ENCODE data around the gene INSIG2. TPM values are rescaled to one million over a fixed set of nuclear protein-coding genes. Genes with fewer than 3 reads are reported as not detected.
"Not testable (repeated sequence)": the region's sequence is repeated elsewhere in the genome, so short reads cannot be mapped to it uniquely, and the experiment has no call there.

The INSIG2 gene
- total RNA-seq, 2 donors from 2014 or later: 25.0 to 25.3 TPM

DNA sequence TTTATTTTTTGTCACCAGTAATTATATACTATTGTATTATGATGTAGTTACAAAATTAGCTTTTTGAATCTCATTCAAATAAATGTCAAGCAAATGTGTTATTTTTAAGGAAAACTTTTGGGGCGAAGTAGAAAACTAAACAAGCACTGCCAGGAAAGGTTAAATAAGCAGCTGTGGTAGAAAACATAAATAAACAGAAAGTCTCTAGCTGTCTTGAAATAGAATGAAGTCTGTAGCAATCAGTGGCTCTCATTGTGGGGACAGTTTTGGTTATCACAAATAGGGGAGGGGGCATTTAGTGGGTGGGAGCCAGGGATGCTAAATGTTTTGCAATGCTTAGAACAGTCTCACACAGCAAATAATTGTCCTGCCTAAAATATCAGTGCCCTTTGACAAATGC is 3.4 kb downstream of the INSIG2 start:
- H3K4me3 ChIP-seq: no peak overlapping the region
- no peak overlapping the region for H3K27ac ChIP-seq
- H3K27me3 ChIP-seq (replicated peaks; ENCODE audit: insufficient read depth): no peaks in the 10 kb centered on the region
- TF ChIP-seq, protein P1, sequence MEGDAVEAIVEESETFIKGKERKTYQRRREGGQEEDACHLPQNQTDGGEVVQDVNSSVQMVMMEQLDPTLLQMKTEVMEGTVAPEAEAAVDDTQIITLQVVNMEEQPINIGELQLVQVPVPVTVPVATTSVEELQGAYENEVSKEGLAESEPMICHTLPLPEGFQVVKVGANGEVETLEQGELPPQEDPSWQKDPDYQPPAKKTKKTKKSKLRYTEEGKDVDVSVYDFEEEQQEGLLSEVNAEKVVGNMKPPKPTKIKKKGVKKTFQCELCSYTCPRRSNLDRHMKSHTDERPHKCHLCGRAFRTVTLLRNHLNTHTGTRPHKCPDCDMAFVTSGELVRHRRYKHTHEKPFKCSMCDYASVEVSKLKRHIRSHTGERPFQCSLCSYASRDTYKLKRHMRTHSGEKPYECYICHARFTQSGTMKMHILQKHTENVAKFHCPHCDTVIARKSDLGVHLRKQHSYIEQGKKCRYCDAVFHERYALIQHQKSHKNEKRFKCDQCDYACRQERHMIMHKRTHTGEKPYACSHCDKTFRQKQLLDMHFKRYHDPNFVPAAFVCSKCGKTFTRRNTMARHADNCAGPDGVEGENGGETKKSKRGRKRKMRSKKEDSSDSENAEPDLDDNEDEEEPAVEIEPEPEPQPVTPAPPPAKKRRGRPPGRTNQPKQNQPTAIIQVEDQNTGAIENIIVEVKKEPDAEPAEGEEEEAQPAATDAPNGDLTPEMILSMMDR (IDR thresholded peaks at IDR 0.05): no peak
- H3K9me3 ChIP-seq: no peaks in the 10 kb centered on the region
- ATAC-seq (ENCODE audit: insufficient number of reproducible peaks, low FRiP score, low read depth): no peak
- H3K4me1 ChIP-seq (ENCODE audit: control insufficient read depth in 1 of 2, low read depth in 2 of 2): peaks cover 7 to 47% of the 10 kb centered on the region in 2 donors
- H3K36me3 ChIP-seq: no peaks in the 10 kb centered on the region
- no peak for DNase-seq (ENCODE audit: low spot score)

DNA sequence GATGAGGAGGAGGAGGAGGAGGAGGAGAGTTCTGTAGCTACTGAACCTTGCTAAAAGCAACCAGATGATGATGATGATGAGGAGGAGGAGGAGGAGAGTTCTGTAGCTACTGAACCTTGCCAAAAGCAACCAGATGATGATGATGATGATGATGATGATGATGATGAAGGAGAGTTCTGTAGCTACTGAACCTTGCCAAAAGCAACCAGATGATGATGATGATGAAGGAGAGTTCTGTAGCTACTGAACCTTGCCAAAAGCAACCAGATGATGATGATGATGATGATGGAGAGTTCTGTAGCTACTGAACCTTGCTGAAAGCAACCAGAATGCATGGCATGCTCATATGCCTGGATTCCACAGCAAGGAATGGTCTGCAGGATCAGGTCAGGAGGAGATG is 5.8 kb downstream of the INSIG2 start:
- not testable (repeated sequence) for ATAC-seq (ENCODE audit: insufficient number of reproducible peaks, low FRiP score, low read depth)

DNA sequence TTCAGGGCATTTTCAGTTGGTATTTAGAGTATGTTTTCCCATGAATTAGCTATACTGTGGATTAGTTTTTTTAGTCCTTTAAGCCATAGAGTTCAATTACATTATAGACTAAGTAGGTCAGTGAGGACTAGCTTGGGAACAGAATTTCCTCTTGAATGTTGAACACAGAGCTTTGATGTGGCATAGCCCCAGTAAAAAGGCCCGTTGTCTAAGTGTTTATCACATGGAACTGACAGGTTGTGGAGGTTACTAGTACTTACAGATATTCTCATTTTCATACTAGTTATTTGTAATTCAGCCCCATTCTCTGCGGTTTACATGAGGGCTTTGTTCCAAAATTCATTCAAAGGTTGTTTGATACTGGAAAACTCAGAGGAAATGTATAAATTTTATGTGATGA is 6.2 kb downstream of the INSIG2 start:
- TF ChIP-seq, protein P1 (IDR thresholded peaks at IDR 0.05): no peak
- no peaks in the 10 kb centered on the region for H3K27me3 ChIP-seq (replicated peaks; ENCODE audit: insufficient read depth)
- H3K36me3 ChIP-seq: no peaks in the 10 kb centered on the region
- no peaks in the 10 kb centered on the region for H3K9me3 ChIP-seq
- no peak overlapping the region for H3K4me3 ChIP-seq
- H3K4me1 ChIP-seq (ENCODE audit: control insufficient read depth in 1 of 2, low read depth in 2 of 2): peaks cover 7 to 38% of the 10 kb centered on the region in 2 donors
- DNase-seq (ENCODE audit: low spot score): no peak
- ATAC-seq (ENCODE audit: insufficient number of reproducible peaks, low FRiP score, low read depth): no peak
- no peak overlapping the region for H3K27ac ChIP-seq

More for the DNA sequence above, 5.8 kb downstream of the INSIG2 start:
- not testable (repeated sequence) for H3K36me3 ChIP-seq; DNase-seq (ENCODE audit: low spot score); H3K27me3 ChIP-seq (replicated peaks; ENCODE audit: insufficient read depth); H3K9me3 ChIP-seq; H3K4me3 ChIP-seq; H3K27ac ChIP-seq
- peaks cover 7 to 42% of the 10 kb centered on the region in 2 donors for H3K4me1 ChIP-seq (ENCODE audit: control insufficient read depth in 1 of 2, low read depth in 2 of 2)

DNA sequence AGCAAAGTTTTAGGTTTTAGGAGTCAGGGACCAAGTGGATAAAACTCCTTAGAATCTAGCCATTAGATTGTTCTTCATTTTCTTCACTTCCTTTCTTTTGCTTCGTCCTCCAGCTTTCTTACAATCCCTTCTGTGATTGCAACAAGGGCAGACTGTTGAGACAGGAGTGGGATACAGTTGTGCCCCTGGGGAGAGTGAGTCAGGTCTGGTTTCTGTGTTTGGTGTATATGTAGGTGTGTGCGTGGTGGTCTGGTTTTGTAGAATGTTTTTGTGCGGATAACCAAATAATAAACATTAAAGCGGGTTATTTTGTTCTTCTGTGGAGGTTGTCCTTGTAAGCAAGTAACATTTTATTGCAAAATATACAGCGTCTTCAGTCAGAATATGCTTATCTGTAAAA is 7.3 kb downstream of the INSIG2 start:
- Histone ChIP-seq H3K27me3 (replicated peaks; ENCODE audit: insufficient read depth) (no peaks in the 10 kb centered on the region), H3K36me3 (no peaks in the 10 kb centered on the region), H3K4me1 (ENCODE audit: control insufficient read depth in 1 of 2, low read depth in 2 of 2) (peaks cover 1 to 27% of the 10 kb centered on the region in 2 donors), H3K9me3 (no peaks in the 10 kb centered on the region), H3K4me3 (no peak overlapping the region), H3K27ac (no peak overlapping the region)
- TF ChIP-seq, protein P1 (IDR thresholded peaks at IDR 0.05): no peak
- ATAC-seq (ENCODE audit: insufficient number of reproducible peaks, low FRiP score, low read depth) (no peak), DNase-seq (ENCODE audit: low spot score) (no peak)

DNA sequence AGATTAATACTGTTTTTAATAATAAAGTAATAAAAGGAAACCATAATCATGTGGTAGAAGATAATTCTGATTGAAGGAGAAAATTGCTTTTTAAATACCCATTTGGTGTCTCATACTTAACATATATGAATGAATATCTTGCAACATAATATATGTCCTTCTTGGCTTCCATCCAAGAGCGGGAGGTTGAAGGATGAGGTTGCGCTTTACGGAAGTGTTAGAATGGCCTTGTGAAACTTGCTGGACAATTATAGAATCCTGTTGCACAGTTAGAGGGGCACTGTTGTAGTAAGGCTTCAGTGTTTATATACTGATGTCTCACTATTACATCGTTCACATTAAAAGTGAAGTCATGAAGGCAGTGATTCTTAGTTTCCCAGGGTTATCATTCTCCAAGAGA is 9.4 kb downstream of the INSIG2 start:
- TF ChIP-seq, protein P1 (IDR thresholded peaks at IDR 0.05): no peak
- H3K4me1 ChIP-seq (ENCODE audit: control insufficient read depth in 1 of 2, low read depth in 2 of 2): peaks cover 0 to 6% of the 10 kb centered on the region in 2 donors
- DNase-seq (ENCODE audit: low spot score): no peak
- H3K4me3 ChIP-seq: no peak overlapping the region
- H3K36me3 ChIP-seq: no peaks in the 10 kb centered on the region
- no peak overlapping the region for H3K27ac ChIP-seq
- no peaks in the 10 kb centered on the region for H3K27me3 ChIP-seq (replicated peaks; ENCODE audit: insufficient read depth)
- H3K9me3 ChIP-seq: no peaks in the 10 kb centered on the region
- no peak for ATAC-seq (ENCODE audit: insufficient number of reproducible peaks, low FRiP score, low read depth)

DNA sequence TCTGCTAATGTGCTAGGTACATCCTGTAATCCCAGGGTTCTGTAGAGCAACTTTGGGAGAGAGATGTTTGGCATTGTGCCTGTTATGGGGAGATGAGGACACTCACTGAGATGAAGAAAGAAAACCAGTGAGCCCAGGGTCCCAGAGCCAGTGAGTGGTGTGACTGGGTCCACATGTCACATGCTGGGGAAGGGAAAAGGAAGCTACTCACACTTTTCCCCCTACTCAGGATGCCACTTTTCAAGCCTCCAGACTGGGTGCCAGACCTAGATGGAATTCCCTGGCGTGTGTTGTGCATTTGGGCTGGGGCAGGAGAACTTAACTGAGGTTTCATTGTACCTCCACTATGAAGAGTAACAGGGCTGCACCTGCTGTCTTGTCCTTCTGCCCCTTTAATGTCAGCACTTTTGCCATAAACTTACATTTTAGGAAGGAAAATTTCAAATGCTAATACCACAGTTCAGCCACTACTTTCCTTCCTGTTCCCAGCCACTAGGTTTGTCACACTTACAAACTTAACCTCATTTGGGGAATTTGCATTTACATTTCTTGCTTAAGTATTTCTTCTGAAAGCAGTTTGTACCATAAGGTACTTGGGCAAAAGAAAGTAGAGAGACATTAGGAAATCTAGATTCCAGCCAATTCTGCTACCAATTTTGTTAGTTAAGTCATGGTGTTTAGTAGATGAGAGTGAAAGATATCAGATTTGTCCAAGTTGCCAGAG is 10.2 kb downstream of the INSIG2 start:
- DNase-seq (ENCODE audit: low spot score): no peak
- TF ChIP-seq, protein P1 (IDR thresholded peaks at IDR 0.05): no peak
- H3K27ac ChIP-seq: no peak overlapping the region
- no peaks in the 10 kb centered on the region for H3K27me3 ChIP-seq (replicated peaks; ENCODE audit: insufficient read depth)
- ATAC-seq (ENCODE audit: insufficient number of reproducible peaks, low FRiP score, low read depth): no peak
- no peaks in the 10 kb centered on the region for H3K9me3 ChIP-seq
- no peak overlapping the region for H3K4me3 ChIP-seq
- peaks cover 3% of the 10 kb centered on the region for H3K36me3 ChIP-seq
- peaks cover 0 to 6% of the 10 kb centered on the region in 2 donors for H3K4me1 ChIP-seq (ENCODE audit: control insufficient read depth in 1 of 2, low read depth in 2 of 2)
